ENCODE data around the gene SLC15A4.
"Not testable (repeated sequence)": the region's sequence is repeated elsewhere in the genome, so short reads cannot be mapped to it uniquely, and the experiment has no call there.

SLC15A4 gene

GRCh38 chr12:128813392-128813791, 10.4 kb downstream of the SLC15A4 start:
- DNase-seq: no peak

DNA sequence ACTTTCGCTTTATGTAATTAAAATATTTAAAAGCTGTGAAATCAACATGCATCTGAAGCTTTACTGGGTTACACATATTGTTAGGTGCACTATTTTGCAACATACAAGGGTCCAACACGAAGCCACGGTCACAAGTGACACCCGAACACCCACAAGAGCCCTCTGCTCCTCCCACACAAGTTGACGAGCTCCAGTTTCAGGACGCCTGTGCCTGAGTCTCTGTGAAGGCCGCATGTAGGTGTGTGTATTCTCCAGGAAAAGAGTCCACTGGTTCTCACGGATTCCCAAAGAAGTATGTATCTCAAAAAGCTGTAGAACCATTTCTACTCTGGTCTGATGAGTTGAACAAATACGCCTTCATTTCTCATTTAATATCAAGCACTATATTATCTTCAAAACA, 12.0 kb downstream of the SLC15A4 start:
- DNase-seq: no peak

- no peak for DNase-seq
Observed at GRCh38 chr12:128810182-128811127, 13.3 kb downstream of the SLC15A4 start.

DNA sequence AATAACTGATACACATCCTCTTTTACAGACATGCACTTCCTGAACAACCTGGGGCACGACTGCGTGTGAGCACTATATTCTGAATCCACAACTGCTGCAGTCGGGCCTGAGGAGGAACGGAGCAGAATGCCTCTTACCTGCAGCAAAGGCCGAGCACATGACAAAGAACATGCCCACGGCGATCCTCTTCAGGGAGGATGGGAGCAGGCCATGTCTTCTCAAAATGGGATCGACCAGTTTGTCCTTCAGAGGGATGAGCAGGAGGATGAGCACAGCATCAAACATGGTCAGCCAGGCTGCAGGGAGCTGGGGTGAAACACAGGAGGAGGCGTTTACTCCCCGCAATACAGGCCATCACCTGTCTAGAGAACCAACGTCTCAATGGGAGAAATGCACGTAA, 15.1 kb downstream of the SLC15A4 start:
- no peak for DNase-seq

DNA sequence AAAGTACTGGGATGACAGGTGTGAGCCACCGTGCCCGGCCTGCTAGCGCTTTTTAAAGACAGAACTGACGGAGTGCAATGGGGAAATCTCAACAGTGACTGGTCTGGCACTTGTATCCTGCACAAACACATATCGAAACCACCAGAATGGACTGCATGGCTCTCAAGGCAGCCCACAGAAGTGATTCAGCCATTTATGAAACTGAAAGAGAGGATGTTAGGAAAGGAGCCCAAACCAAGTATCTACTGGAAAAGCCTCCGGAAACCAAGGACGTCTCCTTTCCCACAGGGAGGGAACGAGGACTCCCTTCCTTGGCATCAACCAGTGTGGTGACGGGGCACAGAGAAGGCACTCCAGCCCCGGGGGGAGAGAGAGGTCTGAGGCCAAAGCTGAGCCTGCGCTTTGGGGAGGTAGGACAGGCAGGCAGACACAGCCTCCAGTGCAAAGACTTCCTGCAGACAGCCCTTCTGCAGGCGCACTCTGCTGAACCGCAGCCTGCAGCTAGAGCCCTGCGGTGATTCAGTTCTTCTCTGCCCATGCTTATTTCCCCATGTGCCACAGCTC, 16.5 kb downstream of the SLC15A4 start:
- no peak for DNase-seq

DNA sequence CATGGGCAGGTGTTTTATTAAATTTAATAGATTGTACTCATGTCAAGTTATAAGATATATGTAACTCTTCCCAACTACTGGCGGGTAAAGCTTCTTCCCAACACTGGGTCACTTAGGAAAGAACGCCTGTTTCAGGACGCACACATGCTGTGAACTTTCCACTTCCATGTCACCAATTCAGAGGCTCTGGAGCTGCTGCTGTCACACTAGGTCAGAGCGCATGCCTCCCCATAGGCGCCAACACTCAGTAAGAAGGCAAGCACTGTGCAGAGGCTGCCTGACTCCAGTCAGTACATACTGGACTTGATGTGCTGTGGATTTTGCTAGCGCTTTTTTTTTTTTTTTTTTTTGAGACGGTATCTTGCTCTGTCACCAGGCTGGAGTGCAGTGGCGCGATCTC, 17.2 kb downstream of the SLC15A4 start:
- DNase-seq: no peak

GRCh38 chr12:128805406-128805805, 18.4 kb downstream of the SLC15A4 start:
- not testable (repeated sequence) for DNase-seq

DNA sequence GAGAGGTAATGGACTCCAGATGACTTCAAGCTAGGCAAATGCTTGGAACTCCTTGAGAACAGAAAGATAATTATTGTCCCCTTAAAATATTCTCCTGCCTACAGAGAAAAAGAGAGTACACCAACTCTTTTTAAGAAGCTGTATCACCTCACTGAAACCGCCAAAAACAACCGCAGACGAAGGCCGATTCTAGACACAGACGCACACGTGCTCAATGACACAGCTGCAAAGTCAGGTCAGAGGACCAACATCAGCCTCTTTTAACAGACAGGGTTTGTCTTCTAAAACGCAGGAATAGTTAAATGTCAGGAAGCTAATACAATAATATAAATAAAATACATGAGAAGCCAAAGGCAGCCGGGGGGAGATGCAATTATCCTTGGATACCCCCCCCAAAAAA, 19.0 kb downstream of the SLC15A4 start:
- no peak for DNase-seq

- DNase-seq: no peak
Observed at GRCh38 chr12:128803788-128804187, 20.0 kb downstream of the SLC15A4 start.

- DNase-seq: no peak
Observed at GRCh38 chr12:128802756-128803155, 21.0 kb downstream of the SLC15A4 start.

- DNase-seq: no peak
Observed at GRCh38 chr12:128801879-128802391, 21.8 kb downstream of the SLC15A4 start.

DNA sequence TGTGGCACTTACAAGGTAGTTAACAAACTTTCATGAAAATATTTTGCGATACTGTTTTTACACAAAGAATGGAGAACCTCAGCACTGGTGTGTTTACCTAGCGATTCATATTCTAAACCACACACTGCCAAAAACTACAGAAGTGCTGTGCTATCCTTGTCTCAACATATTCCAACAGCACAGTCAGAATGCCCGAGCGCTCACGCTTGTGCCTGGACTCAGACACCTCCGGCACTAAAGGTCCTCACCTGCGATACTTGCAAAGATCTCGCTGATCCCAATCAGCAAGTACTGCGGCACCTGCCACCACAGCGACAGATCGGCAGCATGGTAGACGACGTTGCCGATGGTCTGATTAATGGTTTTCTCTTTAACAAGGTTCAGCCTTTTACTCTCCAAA, 23.2 kb downstream of the SLC15A4 start:
- no peak for DNase-seq

- DNase-seq: no peak
Observed at GRCh38 chr12:128798571-128799341, 25.0 kb downstream of the SLC15A4 start.

GRCh38 chr12:128797119-128798118, 26.3 kb downstream of the SLC15A4 start:
- DNase-seq: no peak

DNA sequence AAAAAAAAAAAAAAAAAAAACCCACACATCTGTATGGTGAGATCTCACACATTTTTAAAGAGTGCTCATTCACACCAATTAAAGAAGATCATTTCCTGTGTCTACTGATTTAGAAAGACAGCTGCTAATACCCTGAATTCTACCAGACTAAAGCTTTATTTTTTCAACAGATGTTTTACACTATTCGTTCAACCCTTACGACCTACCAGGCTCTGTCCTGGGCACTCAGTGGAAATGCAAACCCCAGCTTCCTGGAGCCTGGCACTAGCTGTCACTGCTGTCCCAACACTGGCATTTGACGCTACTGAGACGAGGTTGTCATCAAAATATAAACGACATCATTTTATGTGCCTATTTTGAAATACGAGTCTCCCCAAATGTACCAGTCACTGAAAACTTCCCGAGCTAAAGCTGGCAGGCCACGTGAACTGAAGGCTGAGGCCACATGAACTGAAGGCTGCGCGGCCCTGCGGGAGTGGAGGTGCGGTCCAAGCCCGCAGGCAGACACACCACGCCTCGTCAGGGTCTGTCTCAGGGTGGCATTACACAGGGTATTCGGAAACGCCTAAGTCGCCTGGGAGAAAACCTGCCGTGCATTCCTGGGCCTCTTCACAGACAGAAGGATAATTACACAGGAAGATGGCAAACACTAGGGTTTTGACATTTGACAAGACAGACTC, 27.2 kb downstream of the SLC15A4 start:
- no peak for DNase-seq

DNA sequence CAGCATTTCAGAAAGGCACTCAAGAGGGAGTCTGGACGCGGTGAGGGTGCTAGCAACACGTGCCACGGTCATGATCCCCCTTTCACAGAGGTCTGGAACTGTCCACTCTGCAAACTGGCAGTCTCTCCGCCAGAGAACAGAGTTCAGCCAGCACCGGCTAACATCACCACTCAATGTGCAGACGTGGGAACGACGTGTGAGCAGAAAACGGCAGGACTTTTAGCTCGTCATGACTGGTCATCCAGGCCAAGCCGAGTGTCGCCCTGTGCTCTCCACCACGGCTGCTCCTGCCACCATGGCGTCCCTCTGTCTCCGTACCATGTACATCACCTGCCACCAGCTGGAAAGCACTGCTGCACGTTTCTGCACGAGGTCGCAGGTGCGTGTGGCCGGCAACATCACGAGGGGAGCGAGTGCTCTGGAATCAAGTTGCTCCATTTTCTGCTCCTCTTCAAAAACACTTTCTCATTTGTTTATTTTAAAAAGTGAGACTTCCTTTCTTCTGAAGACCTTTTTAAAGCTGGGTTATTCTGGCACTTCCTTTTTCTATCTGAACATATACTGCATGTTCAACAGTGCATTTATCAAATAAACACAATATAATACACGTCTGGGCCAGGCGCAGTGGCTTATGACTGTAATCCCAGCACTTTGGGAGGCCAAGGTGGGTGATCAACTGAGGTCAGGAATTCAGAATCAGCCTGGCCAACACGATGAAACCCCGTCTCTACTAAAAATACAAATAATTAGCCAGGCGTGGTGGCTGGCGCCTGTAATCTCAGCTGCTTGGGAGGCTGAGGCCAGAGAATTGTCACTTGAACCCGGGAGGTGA, 28.0 kb downstream of the SLC15A4 start:
- no peak for DNase-seq

GRCh38 chr12:128794661-128795529, 28.9 kb downstream of the SLC15A4 start:
- no peak for DNase-seq

- no peak for DNase-seq
Observed at GRCh38 chr12:128793701-128794100, 30.1 kb downstream of the SLC15A4 start.

DNA sequence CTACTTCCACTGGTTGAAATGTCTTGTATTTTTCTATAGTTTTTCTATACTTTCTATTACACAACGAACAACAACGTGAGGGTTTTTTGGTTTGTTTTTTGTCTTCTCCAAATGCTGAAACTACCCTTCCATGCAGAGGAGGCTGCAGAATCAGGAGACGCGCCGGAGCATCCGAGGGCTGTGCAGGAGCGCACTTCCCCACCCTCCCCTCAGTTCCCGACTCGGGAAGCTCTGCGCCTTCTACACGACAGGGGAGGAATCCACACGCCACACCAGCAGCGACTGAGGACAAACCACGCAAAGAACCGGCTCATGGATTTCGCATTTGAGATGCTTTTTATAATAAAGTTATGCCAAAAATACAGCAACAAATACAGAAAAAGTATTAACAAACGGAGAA, 30.9 kb downstream of the SLC15A4 start:
- DNase-seq: no peak

DNA sequence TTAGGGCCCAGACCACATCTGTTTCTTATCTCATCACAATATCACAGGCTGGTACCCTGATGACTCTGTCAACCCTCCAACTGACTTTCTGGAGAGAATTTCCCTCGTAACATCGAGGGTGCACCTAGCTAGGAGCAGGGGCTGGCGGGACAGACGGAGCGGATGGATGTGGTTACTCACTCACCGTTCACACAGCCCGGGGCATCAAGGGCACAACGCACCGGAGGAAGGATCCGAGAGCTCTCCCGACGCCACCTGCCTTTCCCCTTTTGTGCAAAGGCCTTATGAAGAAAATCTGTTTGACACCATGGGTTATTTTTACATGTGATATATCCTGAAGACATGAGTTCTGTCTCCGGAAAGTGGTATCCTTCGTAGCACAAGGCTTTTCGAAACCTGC, 31.4 kb downstream of the SLC15A4 start:
- no peak for DNase-seq
